HG02885 (cell line): ENCODE measurements around the gene KIF19.
A peak's percentile ranks its signal among the peaks of the same experiment; 100 is the strongest.
"Not testable (repeated sequence)": the region's sequence is repeated elsewhere in the genome, so short reads cannot be mapped to it uniquely, and the experiment has no call there.

Experiments
- ATAC-seq: cut with Tn5 transposase; IDR thresholded peaks from one replicate; pipeline ENCODE4 v1.9.1; 2021; ENCODE audit warnings: mild to moderate bottlenecking; ENCODE audit not compliant: unreplicated experiment, poor library complexity

The KIF19 gene

GRCh38 chr17:74325743-74326379 is at the start of gene KIF19:
KIF19 (plus strand) TSS chr17:74326226; CDS start chr17:74326350, 124 bp downstream.
- ATAC-seq = peak; percentile 60

GRCh38 chr17:74276541-74277009 is 49.5 kb upstream of the KIF19 start:
- ATAC-seq = no peak

DNA sequence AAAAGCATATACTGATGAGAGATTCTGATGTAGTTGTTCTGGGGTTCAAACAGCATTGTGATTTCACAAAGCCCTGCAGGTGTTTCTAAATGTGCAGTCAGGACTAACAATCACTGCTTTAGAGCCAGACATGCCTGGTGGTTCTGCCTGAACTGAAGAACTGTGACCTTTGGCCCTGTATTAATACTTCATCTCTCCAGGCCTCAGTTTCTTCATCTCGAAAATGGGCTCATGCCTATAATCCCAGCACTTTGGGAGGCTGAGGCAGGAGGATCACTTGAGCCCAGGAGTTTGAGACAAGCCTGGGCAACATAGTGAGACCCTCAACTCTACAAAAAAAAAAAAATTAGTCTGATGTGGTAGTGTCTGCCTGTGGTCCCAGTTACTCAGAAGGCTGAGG is 48.1 kb upstream of the KIF19 start:
- no peak for ATAC-seq

GRCh38 chr17:74279617-74280016 is 46.4 kb upstream of the KIF19 start:
- ATAC-seq = not testable (repeated sequence)

- ATAC-seq = peak; percentile 78
Observed at GRCh38 chr17:74280093-74280513, 45.9 kb upstream of the KIF19 start.

- ATAC-seq = no peak
Observed at GRCh38 chr17:74281799-74282198, 44.2 kb upstream of the KIF19 start.

DNA sequence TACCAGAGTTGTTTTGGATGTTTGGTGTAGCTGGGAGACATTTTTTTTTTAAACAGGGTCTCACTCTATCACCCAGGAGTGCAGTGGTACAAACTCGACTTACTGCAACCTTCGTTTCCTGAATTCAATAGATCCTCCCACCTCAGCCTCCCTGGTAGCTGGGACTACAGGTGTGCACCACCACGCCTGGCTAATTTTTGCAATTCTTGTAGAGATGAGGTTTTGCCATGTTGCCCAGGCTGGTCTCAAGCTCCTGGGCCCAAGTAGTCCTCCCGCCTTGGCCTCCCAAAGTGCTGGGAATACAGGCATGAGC is 43.8 kb upstream of the KIF19 start:
- ATAC-seq = not testable (repeated sequence)

DNA sequence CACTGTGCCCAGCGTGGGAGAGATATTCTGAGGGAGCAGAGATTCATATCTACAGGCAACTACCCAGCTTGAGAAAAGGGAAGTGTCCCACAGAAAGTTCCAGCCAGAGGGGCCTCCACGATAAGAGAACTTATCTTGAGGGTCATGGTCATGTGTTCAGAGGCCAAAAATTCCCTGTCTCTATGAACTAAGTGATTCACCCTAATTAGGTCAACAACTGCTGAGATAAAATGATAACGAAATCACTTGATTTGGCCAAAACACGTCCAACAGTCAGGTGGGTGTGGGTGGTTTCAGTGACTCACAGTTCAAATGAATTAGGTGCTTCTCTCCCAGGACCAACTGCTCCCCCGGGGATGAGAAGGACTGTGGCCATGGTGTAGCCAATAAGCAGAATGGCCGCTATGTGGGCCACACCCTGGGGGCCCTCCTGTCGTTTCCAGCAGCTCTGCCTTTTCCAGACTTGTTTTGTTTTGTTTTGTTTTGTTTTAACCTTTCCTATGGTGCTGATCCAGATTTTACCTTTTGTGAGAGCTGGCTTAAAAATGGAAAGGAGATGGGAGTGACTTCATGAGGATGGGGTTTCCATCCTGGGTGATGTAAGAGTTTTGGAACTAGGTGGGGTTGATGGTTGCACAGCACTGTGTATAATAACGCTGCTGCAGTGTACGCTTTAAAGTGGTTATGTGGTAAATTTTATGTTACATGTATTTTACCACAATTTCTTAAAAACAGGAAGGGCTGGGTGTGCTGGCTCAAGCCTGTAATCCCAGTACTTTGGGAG is 43.2 kb upstream of the KIF19 start:
- ATAC-seq = no peak

GRCh38 chr17:74283371-74283673 is 42.7 kb upstream of the KIF19 start:
- no peak for ATAC-seq

DNA sequence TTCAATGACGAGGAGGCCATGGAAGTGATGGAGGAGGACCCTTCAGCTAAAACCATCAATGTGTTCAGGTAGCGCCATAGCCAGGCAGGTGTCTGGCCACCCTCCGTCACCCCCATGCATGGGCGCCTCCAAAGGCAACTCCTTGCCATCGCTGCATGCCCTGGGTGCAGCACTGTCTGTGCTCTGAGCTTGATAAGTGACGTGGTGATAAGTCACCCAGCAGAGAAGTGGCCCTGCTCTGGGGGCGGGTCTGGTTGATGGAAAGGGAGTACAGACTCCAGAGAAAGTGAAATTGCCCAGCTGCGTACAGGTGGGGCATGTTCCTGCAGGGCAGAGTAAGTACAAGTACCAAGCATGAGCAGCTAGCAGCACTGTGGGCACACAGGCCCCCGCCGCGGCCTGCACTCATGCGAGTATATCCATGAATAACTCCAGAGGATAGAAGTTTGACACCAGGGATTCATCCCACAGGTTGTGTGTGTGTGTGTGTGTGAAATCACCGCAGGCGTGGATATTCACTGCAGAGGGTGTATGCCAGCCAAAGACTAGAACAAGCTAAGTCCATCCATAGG is 38.9 kb upstream of the KIF19 start:
- ATAC-seq = no peak

DNA sequence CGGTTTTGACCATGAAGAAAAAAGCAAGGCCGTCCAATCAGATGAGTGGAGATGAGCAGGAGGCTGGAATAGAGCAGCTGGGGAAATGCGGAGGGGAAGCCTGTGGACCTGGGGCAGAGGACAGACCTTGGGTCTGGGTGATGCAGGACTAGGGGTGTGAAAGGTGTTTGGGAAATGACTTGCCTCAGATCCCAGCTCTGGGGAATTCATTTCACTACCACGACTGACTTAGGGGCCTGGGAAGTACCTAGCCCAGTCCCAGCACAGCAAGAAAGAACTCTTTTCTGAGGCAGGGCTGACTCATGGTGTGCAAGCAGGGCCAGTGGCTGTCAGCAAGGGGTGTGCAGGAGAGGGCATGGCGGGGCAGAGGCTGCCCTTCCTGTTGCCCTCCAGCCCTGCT is 37.2 kb upstream of the KIF19 start:
- ATAC-seq = peak; percentile 61

DNA sequence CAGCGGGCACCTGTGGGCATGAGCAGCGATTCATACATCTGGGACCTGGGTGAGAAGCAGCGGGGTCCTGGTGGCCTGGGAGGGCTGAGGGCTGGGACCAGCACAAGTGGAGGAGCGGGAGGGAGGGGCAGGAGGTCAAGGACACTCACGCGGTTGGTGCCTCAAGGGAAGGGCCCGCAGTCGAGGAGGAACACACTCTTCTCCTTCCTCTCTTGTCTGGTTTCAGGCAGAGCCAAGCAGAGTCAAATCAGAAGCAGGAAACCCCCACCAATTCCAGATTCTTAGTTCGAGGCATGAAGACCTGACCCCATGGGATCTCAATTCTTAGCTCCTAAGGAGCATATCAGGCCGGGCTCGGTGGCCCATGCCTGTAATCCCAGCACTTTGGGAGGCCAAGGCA is 36.3 kb upstream of the KIF19 start:
- no peak for ATAC-seq

DNA sequence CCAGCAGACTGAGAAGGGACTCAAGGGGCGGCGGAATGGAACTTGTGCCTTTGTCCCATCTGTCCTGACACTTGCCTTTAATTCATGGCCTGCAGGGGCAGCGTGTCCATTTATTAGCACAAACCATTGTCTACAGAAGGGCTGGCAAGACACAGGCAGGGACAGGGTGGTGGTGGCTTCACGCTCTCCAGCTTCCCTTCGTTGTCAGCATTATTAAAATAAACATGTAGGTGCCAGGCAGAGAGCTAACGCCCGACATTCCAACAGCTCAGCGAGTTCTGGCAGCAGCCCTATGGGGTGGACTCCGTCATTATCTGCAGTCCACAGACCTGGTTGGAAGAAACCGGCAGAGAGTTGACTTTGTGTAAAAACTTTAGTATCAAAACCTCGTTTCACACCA is 35.7 kb upstream of the KIF19 start:
- ATAC-seq = no peak

- no peak for ATAC-seq
Observed at GRCh38 chr17:74292495-74292894, 33.5 kb upstream of the KIF19 start.

- no peak for ATAC-seq
Observed at GRCh38 chr17:74295625-74296547, 30.1 kb upstream of the KIF19 start.

DNA sequence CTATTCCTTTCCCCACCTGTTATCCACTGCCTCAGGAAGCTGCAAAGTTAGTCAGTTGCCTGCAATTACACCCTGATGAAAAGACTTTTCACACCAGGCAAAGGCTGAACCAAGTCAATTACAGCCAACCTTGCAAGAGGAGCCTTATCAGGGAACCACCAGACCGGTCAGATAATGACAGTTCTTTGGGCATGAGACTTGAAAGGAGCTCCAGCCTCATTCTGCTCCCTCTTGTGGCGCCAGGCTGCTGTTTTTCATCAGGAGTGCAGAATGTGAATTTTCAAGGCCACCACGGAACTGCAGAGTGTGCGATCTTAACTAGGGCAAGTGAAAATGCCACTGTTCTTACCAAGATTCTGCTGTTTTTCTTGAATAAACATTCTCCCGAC is 29.5 kb upstream of the KIF19 start:
- ATAC-seq = no peak

DNA sequence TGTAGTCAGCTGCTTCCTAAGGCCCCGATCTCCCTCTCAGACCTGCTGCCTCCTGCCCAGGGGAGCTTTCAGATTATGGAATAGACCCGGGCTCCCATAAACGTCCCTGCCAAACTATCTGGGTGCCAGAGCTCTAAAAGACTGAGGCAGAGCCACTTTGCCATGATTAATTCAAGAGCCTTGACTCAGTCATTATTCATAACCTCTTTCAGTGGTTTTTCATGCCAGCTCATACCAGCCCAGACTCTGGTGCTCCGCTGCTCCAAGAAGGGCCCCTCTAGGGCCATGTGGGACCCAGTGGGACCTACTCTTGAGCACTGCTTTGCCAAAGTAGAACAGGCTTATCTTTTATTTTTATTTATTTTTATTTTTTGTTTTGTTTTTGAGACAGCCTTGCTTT is 28.1 kb upstream of the KIF19 start:
- ATAC-seq = no peak

DNA sequence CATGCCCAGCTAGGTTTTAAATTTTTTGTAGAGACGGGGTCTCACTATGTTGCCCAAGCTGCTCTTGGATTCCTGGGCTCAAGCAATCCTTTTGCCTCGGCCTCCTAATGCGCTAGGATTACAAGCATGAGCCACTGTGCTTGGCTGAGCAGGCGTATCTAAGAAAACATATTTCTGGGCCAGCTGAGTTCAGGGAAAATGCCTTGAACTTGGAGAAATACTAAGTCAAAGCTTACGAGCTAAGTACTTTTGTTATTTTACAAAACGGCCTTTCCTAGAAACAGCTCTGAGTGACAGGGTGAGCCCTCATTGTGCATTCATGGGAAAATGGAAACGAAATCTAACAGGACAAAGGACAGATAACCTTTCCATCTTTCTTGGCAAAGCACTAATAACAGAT is 27.2 kb upstream of the KIF19 start:
- no peak for ATAC-seq

- ATAC-seq = no peak
Observed at GRCh38 chr17:74299226-74300009, 26.6 kb upstream of the KIF19 start.

- ATAC-seq = no peak
Observed at GRCh38 chr17:74303305-74303704, 22.7 kb upstream of the KIF19 start.
